ENCODE results near the gene C1QTNF6.

The C1QTNF6 gene

GRCh38 chr22:37155971-37156370 lies 32.1 kb downstream of the C1QTNF6 start:
- no peak overlapping the region for H3K4me3 ChIP-seq (ENCODE audit: low read length)
- DNase-seq (ENCODE audit: low read depth): no peak
- TF ChIP-seq CTCF (conservative IDR thresholded peaks at IDR 0.05; ENCODE audit: low read depth, low read length): no peak

- TF ChIP-seq CTCF (conservative IDR thresholded peaks at IDR 0.05; ENCODE audit: low read depth, low read length): no peak
- H3K4me3 ChIP-seq (ENCODE audit: low read length): no peak overlapping the region
- no peak for DNase-seq (ENCODE audit: low read depth)
Measured at GRCh38 chr22:37154925-37155712, 32.9 kb downstream of the C1QTNF6 start.

- no peak for DNase-seq (ENCODE audit: low read depth)
- TF ChIP-seq CTCF (conservative IDR thresholded peaks at IDR 0.05; ENCODE audit: low read depth, low read length): no peak
- no peak overlapping the region for H3K4me3 ChIP-seq (ENCODE audit: low read length)
Measured at GRCh38 chr22:37153901-37154300, 34.1 kb downstream of the C1QTNF6 start.

GRCh38 chr22:37151401-37151800 lies 36.6 kb downstream of the C1QTNF6 start:
- no peak for TF ChIP-seq CTCF (conservative IDR thresholded peaks at IDR 0.05; ENCODE audit: low read depth, low read length)
- no peak for DNase-seq (ENCODE audit: low read depth)
- H3K4me3 ChIP-seq (ENCODE audit: low read length): no peak overlapping the region

DNA sequence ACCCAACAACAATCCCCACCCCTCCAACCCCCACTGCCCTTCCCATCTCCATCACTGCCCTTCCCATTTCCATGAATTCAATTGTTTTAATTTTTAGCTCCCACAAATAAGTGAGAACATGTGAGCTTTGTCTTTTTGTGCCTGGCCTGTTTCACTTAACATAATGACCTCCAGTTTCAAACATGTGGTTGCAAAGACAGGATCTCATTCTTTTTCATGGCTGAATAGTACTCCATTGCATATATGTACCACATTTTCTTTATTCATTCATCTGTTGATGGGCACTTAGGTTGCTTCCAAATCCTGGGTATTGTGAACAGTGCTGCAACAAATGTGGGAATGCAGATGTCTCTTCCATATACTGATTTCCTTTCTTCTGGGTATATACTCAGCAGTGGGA lies 37.3 kb downstream of the C1QTNF6 start:
- no peak for DNase-seq (ENCODE audit: low read depth)
- H3K4me3 ChIP-seq (ENCODE audit: low read length): no peak overlapping the region
- TF ChIP-seq CTCF (conservative IDR thresholded peaks at IDR 0.05; ENCODE audit: low read depth, low read length): no peak

GRCh38 chr22:37148742-37149665 lies 39.0 kb downstream of the C1QTNF6 start:
- no peak for TF ChIP-seq CTCF (conservative IDR thresholded peaks at IDR 0.05; ENCODE audit: low read depth, low read length)
- no peak overlapping the region for H3K4me3 ChIP-seq (ENCODE audit: low read length)
- no peak for DNase-seq (ENCODE audit: low read depth)

Measured in retinal pigment epithelial cell (primary cell).